HL-60 (cell line): ENCODE results near the gene CDK17.

Experiments
- DNase-seq, 2 experiments: peaks; one replicate each; pipeline ENCODE4 v3.0.0-alpha.2; 2010 to 2020; ENCODE audit warnings: low read depth in 1 of 2, low spot score in 1 of 2
- H3K27ac ChIP-seq: fragments of 250-450 bp; sonication (Bioruptor Pico); replicated peaks from 2 replicates; pipeline ENCODE4 v1.5.1; 2020; ENCODE audit warnings: mild to moderate bottlenecking, moderate library complexity
- H3K27me3 ChIP-seq: fragments of 250-450 bp; sonication (Bioruptor Pico); 2 replicates; pipeline ENCODE4 v1.5.1; 2021; ENCODE audit warnings: mild to moderate bottlenecking, moderate library complexity; ENCODE audit not compliant: insufficient read depth, poor library complexity, severe bottlenecking
- H3K4me3 ChIP-seq: replicated peaks from 2 replicates; pipeline ENCODE4 v1.5.1; 2011; ENCODE audit warnings: mild to moderate bottlenecking, control low read depth, low read length; ENCODE audit not compliant: insufficient read depth
- GABPA ChIP-seq: IDR thresholded peaks from 2 replicates; pipeline ENCODE4 v1.6.1; 2012; ENCODE audit warnings: low read depth
- POLR2AphosphoS5 ChIP-seq: IDR thresholded peaks from 2 replicates; pipeline ENCODE4 v1.6.1; 2012; ENCODE audit warnings: low read depth
- SPI1 ChIP-seq: IDR thresholded peaks from 2 replicates; pipeline ENCODE4 v1.6.1; 2012; ENCODE audit warnings: low read depth, mild to moderate bottlenecking, borderline replicate concordance
- TF ChIP-seq, protein P1 (sequence below): IDR thresholded peaks from one replicate; pipeline ENCODE4 v1.5.1; 2011; ENCODE audit warnings: low read length, control low read depth, inconsistent platforms; ENCODE audit not compliant: insufficient read depth
- TF ChIP-seq, protein P2 (sequence below): IDR thresholded peaks from 2 replicates; pipeline ENCODE4 v1.6.1; 2012; ENCODE audit warnings: low read depth; ENCODE audit not compliant: insufficient replicate concordance

The CDK17 gene

DNA sequence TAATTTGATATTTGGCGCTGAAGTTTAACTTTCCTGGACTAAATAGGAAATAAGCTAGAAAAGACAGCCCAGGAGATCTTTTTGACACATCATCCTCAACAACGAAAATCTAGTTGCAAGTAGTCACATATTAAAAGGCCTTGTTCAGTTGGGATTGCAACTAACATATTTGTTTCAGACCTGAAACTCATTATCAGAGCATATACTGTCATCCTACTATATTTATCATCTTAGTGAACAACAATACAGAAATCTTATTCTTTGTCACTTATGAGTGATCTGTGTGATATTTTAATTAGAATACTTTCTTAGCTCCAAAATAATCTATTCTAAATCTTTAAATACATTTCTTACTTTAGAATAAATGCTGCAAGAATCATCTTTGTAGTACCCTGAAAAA is 134.0 kb downstream of the CDK17 start:
- TF ChIP-seq GABPA: no peak
- TF ChIP-seq, protein P1, sequence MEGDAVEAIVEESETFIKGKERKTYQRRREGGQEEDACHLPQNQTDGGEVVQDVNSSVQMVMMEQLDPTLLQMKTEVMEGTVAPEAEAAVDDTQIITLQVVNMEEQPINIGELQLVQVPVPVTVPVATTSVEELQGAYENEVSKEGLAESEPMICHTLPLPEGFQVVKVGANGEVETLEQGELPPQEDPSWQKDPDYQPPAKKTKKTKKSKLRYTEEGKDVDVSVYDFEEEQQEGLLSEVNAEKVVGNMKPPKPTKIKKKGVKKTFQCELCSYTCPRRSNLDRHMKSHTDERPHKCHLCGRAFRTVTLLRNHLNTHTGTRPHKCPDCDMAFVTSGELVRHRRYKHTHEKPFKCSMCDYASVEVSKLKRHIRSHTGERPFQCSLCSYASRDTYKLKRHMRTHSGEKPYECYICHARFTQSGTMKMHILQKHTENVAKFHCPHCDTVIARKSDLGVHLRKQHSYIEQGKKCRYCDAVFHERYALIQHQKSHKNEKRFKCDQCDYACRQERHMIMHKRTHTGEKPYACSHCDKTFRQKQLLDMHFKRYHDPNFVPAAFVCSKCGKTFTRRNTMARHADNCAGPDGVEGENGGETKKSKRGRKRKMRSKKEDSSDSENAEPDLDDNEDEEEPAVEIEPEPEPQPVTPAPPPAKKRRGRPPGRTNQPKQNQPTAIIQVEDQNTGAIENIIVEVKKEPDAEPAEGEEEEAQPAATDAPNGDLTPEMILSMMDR: no peak
- TF ChIP-seq POLR2AphosphoS5: no peak
- TF ChIP-seq, protein P2, sequence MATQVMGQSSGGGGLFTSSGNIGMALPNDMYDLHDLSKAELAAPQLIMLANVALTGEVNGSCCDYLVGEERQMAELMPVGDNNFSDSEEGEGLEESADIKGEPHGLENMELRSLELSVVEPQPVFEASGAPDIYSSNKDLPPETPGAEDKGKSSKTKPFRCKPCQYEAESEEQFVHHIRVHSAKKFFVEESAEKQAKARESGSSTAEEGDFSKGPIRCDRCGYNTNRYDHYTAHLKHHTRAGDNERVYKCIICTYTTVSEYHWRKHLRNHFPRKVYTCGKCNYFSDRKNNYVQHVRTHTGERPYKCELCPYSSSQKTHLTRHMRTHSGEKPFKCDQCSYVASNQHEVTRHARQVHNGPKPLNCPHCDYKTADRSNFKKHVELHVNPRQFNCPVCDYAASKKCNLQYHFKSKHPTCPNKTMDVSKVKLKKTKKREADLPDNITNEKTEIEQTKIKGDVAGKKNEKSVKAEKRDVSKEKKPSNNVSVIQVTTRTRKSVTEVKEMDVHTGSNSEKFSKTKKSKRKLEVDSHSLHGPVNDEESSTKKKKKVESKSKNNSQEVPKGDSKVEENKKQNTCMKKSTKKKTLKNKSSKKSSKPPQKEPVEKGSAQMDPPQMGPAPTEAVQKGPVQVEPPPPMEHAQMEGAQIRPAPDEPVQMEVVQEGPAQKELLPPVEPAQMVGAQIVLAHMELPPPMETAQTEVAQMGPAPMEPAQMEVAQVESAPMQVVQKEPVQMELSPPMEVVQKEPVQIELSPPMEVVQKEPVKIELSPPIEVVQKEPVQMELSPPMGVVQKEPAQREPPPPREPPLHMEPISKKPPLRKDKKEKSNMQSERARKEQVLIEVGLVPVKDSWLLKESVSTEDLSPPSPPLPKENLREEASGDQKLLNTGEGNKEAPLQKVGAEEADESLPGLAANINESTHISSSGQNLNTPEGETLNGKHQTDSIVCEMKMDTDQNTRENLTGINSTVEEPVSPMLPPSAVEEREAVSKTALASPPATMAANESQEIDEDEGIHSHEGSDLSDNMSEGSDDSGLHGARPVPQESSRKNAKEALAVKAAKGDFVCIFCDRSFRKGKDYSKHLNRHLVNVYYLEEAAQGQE: no peak
- no peak for TF ChIP-seq SPI1
- H3K27me3 ChIP-seq: no peaks in the 10 kb centered on the region
- no peak for DNase-seq
- H3K27ac ChIP-seq: no peak overlapping the region
- no peak overlapping the region for H3K4me3 ChIP-seq

DNA sequence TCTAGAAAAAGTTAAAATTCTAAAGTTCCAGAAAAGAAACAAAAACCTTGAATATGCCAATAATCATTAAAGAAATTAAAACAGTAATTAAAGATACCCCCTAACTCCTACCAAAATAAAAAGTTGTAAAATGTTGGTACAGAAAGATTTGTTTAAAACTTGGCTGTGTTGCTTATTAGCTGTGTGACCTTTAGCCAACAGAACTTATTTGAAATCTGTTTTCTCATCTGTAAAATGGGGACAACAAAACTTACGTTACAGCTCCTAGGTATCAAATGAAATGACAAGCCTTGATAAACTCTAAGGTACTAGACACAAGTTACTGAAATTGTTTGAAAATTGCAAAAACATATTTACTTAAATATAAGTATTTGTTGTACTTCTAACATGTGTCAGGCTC is 134.4 kb downstream of the CDK17 start:
- H3K27ac ChIP-seq: no peak overlapping the region
- DNase-seq: no peak
- TF ChIP-seq, protein P1: no peak

DNA sequence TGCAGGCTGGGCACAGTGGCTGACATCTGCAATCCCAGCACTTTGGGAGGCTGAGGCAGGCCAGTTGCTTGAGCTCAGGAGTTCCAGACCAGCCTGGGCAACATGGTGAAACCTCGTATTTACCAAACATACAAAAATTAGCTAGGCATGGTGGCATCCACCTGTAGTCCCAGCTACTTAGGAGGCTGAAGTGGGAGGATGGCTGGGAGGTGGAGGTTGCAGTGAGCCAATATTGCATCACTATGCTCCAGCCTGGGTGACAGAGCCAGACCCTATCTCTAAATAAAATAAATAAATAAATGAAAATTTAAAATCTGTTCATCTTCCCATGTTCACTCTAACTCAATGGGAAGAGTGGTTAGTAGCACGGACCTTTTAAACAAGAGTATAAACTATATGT is 134.8 kb downstream of the CDK17 start:
- TF ChIP-seq, protein P2: no peak
- TF ChIP-seq, protein P1: no peak
- TF ChIP-seq POLR2AphosphoS5 (no peak), SPI1 (no peak), GABPA (no peak)
- Histone ChIP-seq H3K4me3 (no peak overlapping the region), H3K27ac (no peak overlapping the region)

More for the DNA sequence above, 134.4 kb downstream of the CDK17 start:
- H3K4me3 ChIP-seq: no peak overlapping the region
- H3K27me3 ChIP-seq: no peaks in the 10 kb centered on the region

DNA sequence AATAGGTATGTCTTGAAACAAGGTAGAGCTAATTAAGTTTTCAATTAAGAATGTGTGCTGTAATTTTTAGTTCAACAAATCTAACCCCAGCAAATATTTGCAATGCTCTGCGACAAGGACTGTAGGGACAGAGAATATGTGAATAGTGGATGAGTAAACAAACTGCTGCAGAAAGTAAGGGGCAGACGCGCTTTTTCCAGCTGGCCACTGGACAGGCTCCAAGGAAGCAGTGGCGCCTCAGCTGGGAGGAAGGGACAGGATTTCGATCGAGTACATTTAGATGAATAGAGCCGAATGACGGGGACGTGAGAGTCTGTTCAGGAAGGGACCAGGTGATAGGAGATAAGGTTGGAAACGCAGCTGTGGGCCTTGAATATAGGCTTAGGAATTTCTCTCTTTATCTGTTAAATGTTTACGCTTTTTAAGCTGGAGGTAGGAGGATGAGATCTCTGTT is 136.8 kb downstream of the CDK17 start:
- no peak overlapping the region for H3K27ac ChIP-seq

More for the DNA sequence above, 134.8 kb downstream of the CDK17 start:
- H3K27me3 ChIP-seq: no peaks in the 10 kb centered on the region
- no peak for DNase-seq

More for the DNA sequence above, 136.8 kb downstream of the CDK17 start:
- TF ChIP-seq GABPA: no peak
- no peak for TF ChIP-seq SPI1
- no peak for TF ChIP-seq POLR2AphosphoS5
- TF ChIP-seq, protein P1: no peak
- TF ChIP-seq, protein P2: no peak
- Histone ChIP-seq H3K27me3 (no peaks in the 10 kb centered on the region), H3K4me3 (no peak overlapping the region)
- DNase-seq: no peak
